GM12801 (cell line): ENCODE results near the gene USHBP1.

Source experiments
- CTCF ChIP-seq: IDR thresholded peaks from one replicate; pipeline ENCODE4 v1.5.1; 2011; ENCODE audit warnings: control low read depth; ENCODE audit not compliant: insufficient read length; ENCODE audit errors: extremely low read depth

USHBP1 gene

GRCh38 chr19:17302391-17303166 is 38.0 kb upstream of the USHBP1 start:
- TF ChIP-seq CTCF, result no peak

GRCh38 chr19:17300992-17301619 is 36.6 kb upstream of the USHBP1 start:
- no peak for TF ChIP-seq CTCF

GRCh38 chr19:17296976-17297375 is 32.4 kb upstream of the USHBP1 start:
- TF ChIP-seq CTCF, result no peak

GRCh38 chr19:17296273-17296672 is 31.7 kb upstream of the USHBP1 start:
- TF ChIP-seq CTCF, result no peak

- TF ChIP-seq CTCF, result no peak
These were observed 29.7 kb upstream of the USHBP1 start for GRCh38 chr19:17294051-17294891.

- TF ChIP-seq CTCF, result no peak
These were observed 29.1 kb upstream of the USHBP1 start for GRCh38 chr19:17293605-17294004.
